ENCODE data around the gene PPP3CA. TPM values are rescaled to one million over a fixed set of nuclear protein-coding genes. Genes with fewer than 3 reads are reported as not detected.

The PPP3CA gene
- total RNA-seq, 1 donor from 2014 or later = 16.7 TPM

- peaks cover 8% of the 10 kb centered on the region for H3K4me1 ChIP-seq
- no peak overlapping the region for H3K27ac ChIP-seq (replicated peaks)
- DNase-seq = no peak
- peaks cover 14% of the 10 kb centered on the region for H3K36me3 ChIP-seq
- TF ChIP-seq, protein P1, sequence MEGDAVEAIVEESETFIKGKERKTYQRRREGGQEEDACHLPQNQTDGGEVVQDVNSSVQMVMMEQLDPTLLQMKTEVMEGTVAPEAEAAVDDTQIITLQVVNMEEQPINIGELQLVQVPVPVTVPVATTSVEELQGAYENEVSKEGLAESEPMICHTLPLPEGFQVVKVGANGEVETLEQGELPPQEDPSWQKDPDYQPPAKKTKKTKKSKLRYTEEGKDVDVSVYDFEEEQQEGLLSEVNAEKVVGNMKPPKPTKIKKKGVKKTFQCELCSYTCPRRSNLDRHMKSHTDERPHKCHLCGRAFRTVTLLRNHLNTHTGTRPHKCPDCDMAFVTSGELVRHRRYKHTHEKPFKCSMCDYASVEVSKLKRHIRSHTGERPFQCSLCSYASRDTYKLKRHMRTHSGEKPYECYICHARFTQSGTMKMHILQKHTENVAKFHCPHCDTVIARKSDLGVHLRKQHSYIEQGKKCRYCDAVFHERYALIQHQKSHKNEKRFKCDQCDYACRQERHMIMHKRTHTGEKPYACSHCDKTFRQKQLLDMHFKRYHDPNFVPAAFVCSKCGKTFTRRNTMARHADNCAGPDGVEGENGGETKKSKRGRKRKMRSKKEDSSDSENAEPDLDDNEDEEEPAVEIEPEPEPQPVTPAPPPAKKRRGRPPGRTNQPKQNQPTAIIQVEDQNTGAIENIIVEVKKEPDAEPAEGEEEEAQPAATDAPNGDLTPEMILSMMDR (IDR thresholded peaks at IDR 0.05; ENCODE audit: borderline replicate concordance) = no peak
- H3K9me3 ChIP-seq (replicated peaks) = no peaks in the 10 kb centered on the region
- intact Hi-C loops (cut with micrococcal nuclease) = no loop called here
- no peaks in the 10 kb centered on the region for H3K27me3 ChIP-seq (ENCODE audit: low read depth)
- no peak overlapping the region for H3K4me3 ChIP-seq
These were observed 324.9 kb downstream of the PPP3CA start for GRCh38 chr4:101022151-101023024.

GRCh38 chr4:101020956-101021355 is 326.4 kb downstream of the PPP3CA start:
- Histone ChIP-seq H3K4me3 (no peak overlapping the region), H3K27ac (replicated peaks) (no peak overlapping the region), H3K27me3 (ENCODE audit: low read depth) (no peaks in the 10 kb centered on the region), H3K36me3 (peaks cover 12% of the 10 kb centered on the region), H3K9me3 (replicated peaks) (no peaks in the 10 kb centered on the region), H3K4me1 (peaks cover 8% of the 10 kb centered on the region)
- TF ChIP-seq, protein P1 (IDR thresholded peaks at IDR 0.05; ENCODE audit: borderline replicate concordance) = no peak
- intact Hi-C loops (cut with micrococcal nuclease) = no loop called here
- no peak for DNase-seq

- H3K4me1 ChIP-seq = peaks cover 8% of the 10 kb centered on the region
- intact Hi-C loops (cut with micrococcal nuclease) = no loop called here
- no peak for DNase-seq
- peaks cover 12% of the 10 kb centered on the region for H3K36me3 ChIP-seq
- TF ChIP-seq, protein P1 (IDR thresholded peaks at IDR 0.05; ENCODE audit: borderline replicate concordance) = no peak
- no peak overlapping the region for H3K27ac ChIP-seq (replicated peaks)
- H3K4me3 ChIP-seq = no peak overlapping the region
- no peaks in the 10 kb centered on the region for H3K27me3 ChIP-seq (ENCODE audit: low read depth)
- H3K9me3 ChIP-seq (replicated peaks) = no peaks in the 10 kb centered on the region
These were observed 327.4 kb downstream of the PPP3CA start for GRCh38 chr4:101019941-101020401.

GRCh38 chr4:101019313-101019712 is 328.0 kb downstream of the PPP3CA start:
- Histone ChIP-seq H3K36me3 (peaks cover 12% of the 10 kb centered on the region), H3K27me3 (ENCODE audit: low read depth) (no peaks in the 10 kb centered on the region), H3K4me1 (peaks cover 8% of the 10 kb centered on the region), H3K9me3 (replicated peaks) (no peaks in the 10 kb centered on the region), H3K27ac (replicated peaks) (no peak overlapping the region), H3K4me3 (no peak overlapping the region)
- no peak for DNase-seq
- TF ChIP-seq, protein P1 (IDR thresholded peaks at IDR 0.05; ENCODE audit: borderline replicate concordance) = no peak
- intact Hi-C loops (cut with micrococcal nuclease) = no loop called here

DNA sequence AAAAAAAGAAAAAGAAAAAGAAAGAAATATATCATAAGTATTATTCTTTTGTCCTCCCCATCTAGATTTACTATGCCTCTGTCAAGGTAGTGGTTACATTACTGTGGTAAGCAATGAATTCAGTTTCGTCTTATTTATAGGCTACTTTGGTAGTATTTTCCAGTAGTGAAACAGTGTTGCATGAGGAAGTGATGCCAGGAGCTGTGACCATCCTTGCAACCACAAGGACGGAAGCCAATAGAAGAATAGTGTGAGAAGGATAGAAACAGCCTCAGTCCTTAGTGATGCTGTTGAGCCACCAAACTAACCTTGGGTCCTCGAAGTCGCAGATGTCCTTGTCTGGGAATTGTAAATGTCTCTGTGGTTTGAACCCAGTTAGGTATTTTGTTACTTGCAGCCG is 328.5 kb downstream of the PPP3CA start:
- Histone ChIP-seq H3K27me3 (ENCODE audit: low read depth) (no peaks in the 10 kb centered on the region), H3K4me1 (peaks cover 8% of the 10 kb centered on the region), H3K9me3 (replicated peaks) (no peaks in the 10 kb centered on the region), H3K4me3 (no peak overlapping the region), H3K27ac (replicated peaks) (no peak overlapping the region), H3K36me3 (peaks cover 12% of the 10 kb centered on the region)
- intact Hi-C loops (cut with micrococcal nuclease) = no loop called here
- TF ChIP-seq, protein P1 (IDR thresholded peaks at IDR 0.05; ENCODE audit: borderline replicate concordance) = no peak
- DNase-seq = no peak
